Prostate gland (tissue), 2 donors: ENCODE measurements around the gene CDK5RAP2.

Experiments used
- POLR2A ChIP-seq: fragments of 450-650 bp; IDR thresholded peaks from one replicate; pipeline ENCODE4 v1.6.1; 2016; ENCODE audit warnings: antibody characterized with exemption, mild to moderate bottlenecking
- TF ChIP-seq, protein P1 (sequence below), 4 experiments: fragments of 200-600 bp in 2 of 4; fragments of 450-650 bp in 2 of 4; sonication (generic) in 2 of 4; IDR thresholded peaks; 1 replicate in 3 of 4; 2 replicates in 1 of 4; pipeline ENCODE4 v1.5.1; 2016 to 2019; ENCODE audit warnings: antibody characterized with exemption in 4 of 4, mild to moderate bottlenecking in 2 of 4, moderate library complexity in 2 of 4

DNA sequence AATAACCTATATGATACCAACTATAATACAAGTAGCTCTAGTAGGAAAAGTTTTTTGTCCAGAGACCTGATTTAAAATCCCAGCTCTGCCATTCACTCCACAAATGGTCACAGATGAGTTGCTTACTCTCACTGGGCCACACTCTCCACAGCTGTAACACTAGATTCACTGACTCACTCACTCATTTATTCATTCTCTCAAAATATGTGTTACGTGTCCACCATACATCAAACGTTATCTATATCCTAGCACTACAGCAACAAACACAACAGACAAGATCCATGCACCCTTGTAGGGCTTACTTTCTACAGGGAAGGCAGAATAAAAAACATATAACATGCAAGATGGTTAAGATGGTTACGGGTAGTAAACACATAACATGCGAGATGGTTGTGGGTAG lies 146.3 kb downstream of the CDK5RAP2 start:
- TF ChIP-seq, protein P1, sequence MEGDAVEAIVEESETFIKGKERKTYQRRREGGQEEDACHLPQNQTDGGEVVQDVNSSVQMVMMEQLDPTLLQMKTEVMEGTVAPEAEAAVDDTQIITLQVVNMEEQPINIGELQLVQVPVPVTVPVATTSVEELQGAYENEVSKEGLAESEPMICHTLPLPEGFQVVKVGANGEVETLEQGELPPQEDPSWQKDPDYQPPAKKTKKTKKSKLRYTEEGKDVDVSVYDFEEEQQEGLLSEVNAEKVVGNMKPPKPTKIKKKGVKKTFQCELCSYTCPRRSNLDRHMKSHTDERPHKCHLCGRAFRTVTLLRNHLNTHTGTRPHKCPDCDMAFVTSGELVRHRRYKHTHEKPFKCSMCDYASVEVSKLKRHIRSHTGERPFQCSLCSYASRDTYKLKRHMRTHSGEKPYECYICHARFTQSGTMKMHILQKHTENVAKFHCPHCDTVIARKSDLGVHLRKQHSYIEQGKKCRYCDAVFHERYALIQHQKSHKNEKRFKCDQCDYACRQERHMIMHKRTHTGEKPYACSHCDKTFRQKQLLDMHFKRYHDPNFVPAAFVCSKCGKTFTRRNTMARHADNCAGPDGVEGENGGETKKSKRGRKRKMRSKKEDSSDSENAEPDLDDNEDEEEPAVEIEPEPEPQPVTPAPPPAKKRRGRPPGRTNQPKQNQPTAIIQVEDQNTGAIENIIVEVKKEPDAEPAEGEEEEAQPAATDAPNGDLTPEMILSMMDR (IDR thresholded peaks at IDR 0.05) = no peak
- no peak for TF ChIP-seq POLR2A
